NCI-H345 treated with DMSO at 0.1 percent for 48 hours (cell line): ENCODE measurements around the gene FAM3C.

Experiments
- DNase-seq: peaks from one replicate; lab custom pipeline; 2025; ENCODE audit not compliant: unreplicated experiment; lab: John Stamatoyannopoulos, UW

FAM3C gene

DNA sequence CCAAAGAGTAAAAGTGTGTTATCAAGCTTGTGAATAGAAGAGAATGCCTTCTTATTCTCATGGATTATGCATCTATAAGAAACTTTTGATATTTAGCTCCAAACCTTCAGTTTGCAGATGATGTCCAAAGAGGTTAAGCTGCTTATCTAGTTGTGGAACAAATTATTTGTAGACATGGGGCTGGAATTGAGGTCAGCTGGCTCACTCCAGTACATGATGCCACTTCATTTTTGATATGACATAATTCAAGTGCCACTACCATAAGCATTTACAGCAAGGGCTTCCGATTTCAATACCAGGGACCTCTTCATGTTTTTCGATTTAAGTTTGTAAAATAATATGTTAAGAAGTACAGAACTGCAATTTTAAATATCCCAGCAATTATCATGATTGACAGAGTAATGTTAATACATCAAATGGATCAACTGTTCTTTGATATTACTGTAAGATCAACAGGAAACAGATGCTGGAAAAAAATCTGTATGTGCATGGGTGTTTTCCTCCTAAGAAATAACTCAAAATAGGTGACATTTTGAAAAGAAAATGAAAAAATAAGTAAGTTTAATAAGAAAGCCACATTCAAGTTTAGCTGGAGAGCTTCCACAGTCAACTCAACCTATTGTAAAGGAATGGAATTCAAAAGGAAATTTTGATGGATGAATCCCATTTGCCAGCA lies 12.7 kb downstream of the FAM3C start:
- DNase-seq = no peak

DNA sequence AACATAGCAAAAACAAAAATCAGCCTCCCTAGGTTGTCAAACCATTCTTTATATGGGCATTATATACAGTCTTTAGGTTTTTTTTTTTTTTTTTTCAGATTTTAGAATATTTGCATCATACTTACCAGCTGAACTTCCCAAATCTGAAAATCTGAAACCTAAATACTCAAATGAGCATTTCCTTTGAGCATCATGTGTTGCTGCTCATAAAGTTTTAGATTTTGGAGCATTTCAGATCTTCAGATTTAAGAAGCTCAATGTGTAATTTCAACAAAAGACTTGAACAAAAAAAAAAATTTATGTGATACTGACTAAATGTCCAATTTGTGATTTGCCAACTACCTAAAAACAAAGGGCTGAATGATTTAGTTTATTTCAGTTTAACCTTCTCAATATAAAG lies 13.6 kb downstream of the FAM3C start:
- DNase-seq = no peak

GRCh38 chr7:121379930-121380329 lies 16.2 kb downstream of the FAM3C start:
- no peak for DNase-seq

DNA sequence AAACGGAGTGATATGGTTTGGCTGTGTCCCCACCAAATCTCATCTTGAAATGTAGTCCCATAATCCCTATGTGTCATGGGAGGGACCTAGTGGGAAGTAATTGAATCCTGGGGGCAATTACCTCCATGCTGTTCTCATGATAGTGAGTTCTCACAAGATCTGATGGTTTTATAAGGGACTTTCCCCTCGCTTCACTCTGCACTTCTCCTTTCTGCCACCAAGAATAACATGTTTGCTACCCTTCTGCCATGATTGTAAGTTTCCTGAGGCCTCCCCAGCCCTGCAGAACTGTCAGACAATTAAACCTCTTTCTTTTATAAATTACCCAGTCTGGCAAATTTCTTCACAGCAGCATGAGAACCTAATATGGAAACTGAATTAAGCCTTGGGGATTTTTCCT lies 19.1 kb downstream of the FAM3C start:
- no peak for DNase-seq

DNA sequence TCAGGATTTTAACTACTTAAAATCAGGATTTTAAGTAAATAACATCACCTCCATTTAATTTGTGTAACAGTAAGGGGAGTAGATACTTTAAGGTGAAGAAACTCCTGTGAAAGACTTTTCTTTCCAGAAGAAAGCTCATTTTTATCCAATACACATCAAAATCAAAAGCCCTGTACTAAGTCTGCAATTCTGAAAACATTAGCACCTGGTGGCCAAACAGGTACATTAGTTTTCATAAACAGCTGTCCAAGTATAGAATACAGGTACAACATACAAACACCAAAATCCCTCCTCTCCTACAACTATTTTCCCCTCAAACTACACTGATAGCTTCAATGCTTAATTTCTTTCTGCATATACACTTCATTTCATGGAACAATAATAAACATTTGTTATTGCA lies 22.9 kb downstream of the FAM3C start:
- no peak for DNase-seq

DNA sequence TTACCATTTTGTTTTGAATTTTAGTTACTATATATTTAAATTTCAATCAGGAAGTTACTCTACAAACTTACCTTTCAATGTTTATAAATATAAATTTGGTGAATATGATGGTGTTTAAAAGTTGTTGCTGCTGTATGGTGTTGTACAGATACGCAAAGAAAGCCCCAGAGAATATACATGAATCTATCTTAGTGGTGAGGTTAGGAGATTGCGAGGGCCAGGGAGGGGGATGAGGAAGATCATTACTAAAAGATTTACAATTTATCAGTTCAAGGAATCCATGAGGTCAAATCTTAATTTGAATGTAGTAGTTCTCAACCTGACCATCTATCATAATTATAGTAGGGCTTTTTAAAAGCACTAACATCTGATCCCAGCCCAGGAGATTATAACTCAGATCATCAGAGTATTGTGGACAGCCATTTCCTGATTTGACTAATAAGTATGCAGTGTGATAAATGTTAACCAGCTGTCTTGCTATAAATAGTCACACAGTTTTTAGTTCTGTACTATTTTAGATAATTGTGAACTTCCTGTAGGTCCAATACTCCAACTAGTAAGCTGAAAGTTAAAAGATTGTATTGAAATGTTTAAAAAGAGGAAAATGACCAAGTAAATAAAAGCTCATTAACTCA lies 23.6 kb downstream of the FAM3C start:
- no peak for DNase-seq

DNA sequence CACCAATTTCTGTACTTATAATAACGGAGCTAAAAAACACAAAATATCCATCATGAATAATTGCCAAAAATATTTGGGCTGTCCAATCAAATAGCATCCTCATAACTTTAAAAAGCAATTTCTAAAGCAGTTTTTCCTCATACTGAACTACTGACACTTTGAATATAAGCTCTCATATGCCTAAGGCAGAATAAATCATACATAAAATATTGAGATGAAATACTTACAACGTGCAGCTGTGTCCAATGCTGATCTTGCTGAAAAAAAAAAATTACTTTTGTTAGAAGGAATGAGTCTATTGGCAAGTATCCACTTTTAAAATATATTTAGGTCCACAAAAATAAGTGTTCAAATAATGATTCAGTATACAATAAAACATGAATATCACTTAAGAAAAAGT lies 24.2 kb downstream of the FAM3C start:
- no peak for DNase-seq

DNA sequence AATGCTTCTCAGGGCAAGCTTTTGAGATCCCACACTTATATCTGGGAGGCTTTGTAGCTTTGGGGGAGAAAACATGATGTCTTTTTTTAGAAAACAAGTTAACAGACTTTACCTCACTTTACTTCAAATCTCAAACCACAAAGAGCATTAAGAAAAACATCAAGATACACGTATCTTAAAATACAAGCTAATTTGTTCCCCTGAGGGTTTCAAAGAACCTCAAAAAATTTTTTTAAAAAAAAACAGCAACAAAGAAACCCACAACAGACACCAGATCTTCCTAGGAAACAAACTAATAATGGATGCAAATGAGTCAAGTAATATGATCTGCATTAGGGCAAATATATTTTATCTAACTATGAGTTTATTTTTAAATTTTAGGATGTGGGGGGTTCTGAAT lies 24.7 kb downstream of the FAM3C start:
- no peak for DNase-seq

GRCh38 chr7:121369462-121369861 lies 26.6 kb downstream of the FAM3C start:
- no peak for DNase-seq

DNA sequence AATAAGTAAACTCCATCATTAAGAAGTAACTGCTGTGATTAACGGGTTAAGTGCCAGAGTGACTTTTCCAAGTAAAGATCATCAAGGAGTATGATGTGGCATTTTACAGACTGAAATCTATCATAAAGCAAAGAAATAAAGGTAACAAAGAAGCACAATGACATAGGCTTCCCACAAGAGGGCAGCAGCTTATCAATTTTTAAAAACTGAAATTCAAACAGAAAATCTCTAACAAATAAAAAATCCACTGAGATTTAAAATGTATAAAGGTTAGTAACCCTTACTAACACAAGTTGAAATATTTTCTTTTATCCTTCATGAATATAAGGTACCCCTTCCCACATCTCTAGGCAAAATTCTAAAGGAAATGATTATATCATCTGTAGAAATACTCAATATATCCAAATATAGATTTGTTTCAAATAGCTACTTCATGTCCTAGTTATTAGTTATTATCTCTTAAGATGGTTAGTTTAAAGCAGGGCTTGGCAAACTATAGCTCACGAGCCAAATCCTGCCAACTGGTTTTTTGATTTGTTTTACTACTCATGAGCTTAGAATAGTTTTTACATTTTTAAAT lies 29.2 kb downstream of the FAM3C start:
- DNase-seq = peak; percentile 27

DNA sequence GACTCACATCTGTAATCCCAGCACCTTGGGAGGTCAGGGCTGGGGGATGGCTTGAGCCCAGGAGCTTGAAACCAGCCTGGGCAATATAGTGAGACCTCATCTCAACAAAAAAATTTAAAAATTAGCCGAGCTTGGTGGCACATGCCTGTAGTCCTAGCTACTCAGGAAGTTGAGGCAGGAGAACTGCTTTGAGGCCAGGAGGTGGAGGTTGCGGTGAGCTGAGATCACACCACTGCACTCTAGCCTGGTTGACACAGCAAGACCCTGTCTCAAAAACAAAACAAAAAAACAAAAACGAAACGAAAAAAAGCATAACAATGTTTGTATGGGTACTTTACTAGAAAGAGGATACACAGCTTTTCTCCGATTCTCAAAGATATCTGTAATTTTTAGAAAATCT lies 35.5 kb downstream of the FAM3C start:
- DNase-seq = no peak

DNA sequence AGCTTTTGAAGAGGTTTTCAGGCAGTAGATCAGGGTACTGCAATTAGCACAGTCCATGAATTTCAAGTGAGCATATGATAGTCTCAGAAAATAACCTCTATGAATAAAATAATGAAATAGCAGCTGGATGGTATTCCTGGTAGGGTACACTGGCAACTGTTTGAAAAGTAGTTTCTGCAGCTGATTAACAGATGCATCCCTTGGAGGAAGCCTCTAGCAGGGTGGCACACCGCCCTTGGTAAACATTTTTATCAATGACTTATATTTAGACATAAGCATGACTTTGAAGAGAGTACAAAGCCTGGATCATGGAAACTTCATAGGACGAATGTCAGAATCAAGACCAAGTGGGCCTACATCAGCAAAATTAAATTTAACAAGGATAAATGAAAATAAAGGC lies 40.5 kb downstream of the FAM3C start:
- DNase-seq = no peak

- DNase-seq = no peak
Observed at GRCh38 chr7:121352323-121352722, 43.8 kb downstream of the FAM3C start.

- DNase-seq = no peak
Observed at GRCh38 chr7:121351682-121352081, 44.4 kb downstream of the FAM3C start.

DNA sequence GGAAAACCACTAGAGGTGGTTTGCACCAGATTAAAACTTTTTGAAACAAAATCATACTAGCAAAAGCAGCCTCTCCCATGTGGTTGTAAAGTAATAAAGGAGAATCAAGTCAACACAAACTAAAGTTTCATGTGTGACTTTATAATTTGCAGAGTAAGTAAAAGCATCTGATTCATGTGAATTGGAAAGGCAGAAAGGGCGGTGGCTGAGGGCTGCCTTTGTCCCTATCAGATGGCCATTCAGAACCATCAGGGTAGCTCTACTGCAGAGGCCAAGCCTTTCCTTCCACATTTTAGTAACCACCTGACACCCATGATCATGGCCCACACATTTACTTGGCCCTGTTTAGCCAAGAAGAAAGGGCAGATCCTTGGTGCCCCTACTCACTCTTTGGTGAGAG lies 51.6 kb downstream of the FAM3C start:
- no peak for DNase-seq

- no peak for DNase-seq
Observed at GRCh38 chr7:121344093-121344492, 52.0 kb downstream of the FAM3C start.

DNA sequence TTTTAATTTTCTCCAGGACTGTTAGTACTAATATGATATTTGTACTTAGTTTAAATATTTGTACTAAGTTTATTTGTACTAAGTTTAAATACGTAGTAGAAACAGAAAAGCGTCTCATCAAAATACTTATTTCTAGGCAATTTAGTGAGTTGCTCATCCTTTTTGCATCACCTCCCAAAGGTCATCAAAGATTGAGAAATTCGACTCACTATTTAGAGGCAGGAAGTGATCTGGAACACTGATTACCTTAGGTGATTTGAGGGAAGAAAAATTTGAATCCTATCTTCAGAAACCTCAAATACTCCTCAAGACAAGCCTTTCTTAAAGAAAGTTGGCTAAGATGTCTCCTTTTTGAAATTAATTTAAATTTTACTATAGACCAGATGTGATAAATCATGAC lies 52.8 kb downstream of the FAM3C start:
- DNase-seq = no peak

DNA sequence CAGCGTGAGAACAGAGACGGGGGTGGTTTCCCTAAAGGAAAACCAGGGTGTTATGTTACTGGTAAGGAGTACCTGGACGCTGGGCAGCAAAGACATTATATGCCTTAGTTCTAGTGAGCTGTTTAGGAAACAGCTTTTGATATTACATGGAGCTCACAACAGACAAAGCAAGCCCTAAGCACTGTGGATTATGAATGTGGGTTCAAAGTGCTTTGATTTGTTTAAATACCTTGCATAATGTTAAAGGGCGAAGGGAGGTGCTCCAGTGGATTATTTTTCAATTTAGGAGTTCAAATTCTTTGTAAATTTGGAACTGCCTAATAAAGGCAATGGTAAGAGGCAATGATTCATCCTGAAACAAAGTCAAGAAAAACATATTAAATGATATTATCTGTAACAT lies 53.5 kb downstream of the FAM3C start:
- DNase-seq = no peak

GRCh38 chr7:121341933-121342332 lies 54.2 kb downstream of the FAM3C start:
- no peak for DNase-seq

DNA sequence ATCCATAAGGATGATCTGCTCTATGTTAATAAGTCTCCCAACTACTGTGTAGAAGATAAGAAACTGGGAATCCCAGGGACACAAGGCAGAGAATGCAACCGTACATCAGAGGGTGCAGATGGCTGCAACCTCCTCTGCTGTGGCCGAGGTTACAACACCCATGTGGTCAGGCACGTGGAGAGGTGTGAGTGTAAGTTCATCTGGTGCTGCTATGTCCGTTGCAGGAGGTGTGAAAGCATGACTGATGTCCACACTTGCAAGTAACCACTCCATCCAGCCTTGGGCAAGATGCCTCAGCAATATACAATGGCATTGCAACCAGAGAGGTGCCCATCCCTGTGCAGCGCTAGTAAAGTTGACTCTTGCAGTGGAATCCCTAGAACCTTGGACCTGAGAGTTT lies 57.0 kb downstream of the FAM3C start:
- no peak for DNase-seq

DNA sequence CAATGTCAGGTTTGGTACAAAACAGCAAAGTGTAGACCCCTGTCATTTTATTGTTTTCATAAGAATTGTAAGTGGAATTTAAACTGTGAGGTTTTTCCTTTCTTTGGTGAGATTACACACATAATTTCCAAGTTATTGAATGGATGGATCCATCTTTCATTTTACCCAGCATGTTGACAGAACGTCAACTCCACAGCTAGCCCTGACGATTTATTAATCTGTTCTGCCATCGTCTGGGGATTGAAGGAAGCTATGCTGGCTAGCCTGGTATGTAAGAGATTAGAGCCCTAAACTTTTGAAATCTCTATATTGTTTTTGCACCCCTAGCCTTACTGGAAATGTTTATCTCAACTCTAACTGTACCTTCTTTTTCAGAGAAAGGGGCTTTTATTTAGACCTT lies 58.7 kb downstream of the FAM3C start:
- DNase-seq = no peak

DNA sequence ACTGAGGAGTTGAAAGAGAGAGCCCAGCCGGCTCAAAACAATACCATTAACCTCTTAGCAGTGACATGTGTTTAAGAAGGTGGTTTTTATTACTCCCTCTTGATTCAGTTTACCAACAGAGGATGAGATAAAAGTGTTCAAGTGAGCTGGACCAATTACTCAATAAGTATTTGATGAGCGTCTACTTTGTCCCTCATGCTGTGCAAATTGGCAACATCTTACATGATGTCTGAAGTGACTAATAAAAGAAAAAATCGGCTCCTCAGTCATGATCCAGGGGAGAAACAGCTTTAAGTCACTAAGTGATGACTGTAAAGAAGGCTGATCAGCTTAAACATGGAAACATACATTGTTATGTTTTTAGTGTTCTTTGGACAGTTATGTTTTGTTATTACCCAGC lies 59.5 kb downstream of the FAM3C start:
- no peak for DNase-seq
